K562 (cell line): ENCODE data around the gene SLC13A3.

Experiments used
- CTCF ChIP-seq, 3 experiments: IDR thresholded peaks in 2 of 3; conservative IDR thresholded peaks in 1 of 3; 2 replicates each; pipeline ENCODE4 v1.5.1; 2011 to 2012; ENCODE audit warnings: low read length in 3 of 3, mild to moderate bottlenecking in 3 of 3, control low read depth in 2 of 3, improper control_type of control experiment in 1 of 3, inconsistent platforms in 1 of 3, low read depth in 1 of 3, mixed read lengths in 1 of 3, moderate library complexity in 1 of 3; ENCODE audit not compliant: insufficient read depth in 2 of 3
- E2F8 ChIP-seq: fragments of 450-650 bp; IDR thresholded peaks from 2 replicates; pipeline ENCODE4 v1.7.1; 2018; ENCODE audit warnings: mild to moderate bottlenecking, low read depth; ENCODE audit not compliant: partially characterized antibody
- EP300 ChIP-seq: IDR thresholded peaks from 2 replicates; pipeline ENCODE4 v1.6.1; 2012; ENCODE audit warnings: low read length, improper control_type of control experiment
- FOXA1 ChIP-seq: fragments of 450-650 bp; IDR thresholded peaks from 2 replicates; pipeline ENCODE4 v1.6.1; 2016; ENCODE audit warnings: mild to moderate bottlenecking, borderline replicate concordance
- MCM7 ChIP-seq, 2 experiments: fragments of 450-650 bp; IDR thresholded peaks; 2 replicates each; pipeline ENCODE4 v1.6.1; 2016 to 2018
- STAT6 ChIP-seq: sonication (generic); formaldehyde crosslinking; IDR thresholded peaks from 2 replicates; pipeline ENCODE4 v1.8.1; 2023; ENCODE audit warnings: mild to moderate bottlenecking, missing genetic modification reagents
- ZBTB33 ChIP-seq: sonication (generic); formaldehyde crosslinking; IDR thresholded peaks from 2 replicates; pipeline ENCODE4 v1.8.1; 2023; ENCODE audit warnings: mild to moderate bottlenecking, missing genetic modification reagents
- ZNF407 ChIP-seq: fragments of 450-650 bp; IDR thresholded peaks from 2 replicates; pipeline ENCODE4 v1.6.1; 2016; ENCODE audit warnings: low read depth
- ZNF766 ChIP-seq: fragments of 200-800 bp; sonication (Bioruptor generic); conservative IDR thresholded peaks from 2 replicates; pipeline ENCODE4 v1.6.1; 2016; ENCODE audit warnings: missing genetic modification characterization, missing compliant biosample characterization
- ZNF830 ChIP-seq: fragments of 250-450 bp; sonication (Bioruptor Pico); IDR thresholded peaks from 2 replicates; pipeline ENCODE4 v1.5.0; 2021; ENCODE audit warnings: mild to moderate bottlenecking

- no peak for TF ChIP-seq ZBTB33 (CRISPR knock-in tag)
- TF ChIP-seq ZNF407 = no peak
- TF ChIP-seq CTCF (IDR thresholded peaks at IDR 0.05 in 2 of 3, conservative IDR thresholded peaks at IDR 0.05 in 1 of 3; ENCODE audit: insufficient read depth in 2 of 3, low read depth in 1 of 3, low read length in 3 of 3) = no peak
- no peak for TF ChIP-seq ZNF830 (CRISPR knock-in tag)
- TF ChIP-seq ZNF766 (CRISPR knock-in tag) = no peak
- no peak for TF ChIP-seq E2F8
- TF ChIP-seq MCM7 (IDR thresholded peaks at IDR 0.05) = no peak
- no peak for TF ChIP-seq STAT6
- TF ChIP-seq EP300 = no peak
- TF ChIP-seq FOXA1 = no peak
Measured at GRCh38 chr20:46642969-46643343, 8.3 kb downstream of the SLC13A3 start.
